Right renal pelvis (tissue), 4 donors: Measurements from ENCODE around the gene SMARCA1. TPM values are rescaled to one million over a fixed set of nuclear protein-coding genes. Genes with fewer than 3 reads are reported as not detected.

ENCODE experiments used
- DNase-seq, 4 donors: peaks; one replicate each; pipeline ENCODE4 v3.0.0-alpha.2; 2013; ENCODE audit warnings: low read depth in 4 of 4, low spot score in 3 of 4, missing footprints in 1 of 4
- polyA plus RNA-seq, 4 donors: library from polyadenylated mRNA; unstranded; fragments of 120-200 nt; gene quantifications; one replicate each; pipeline ENCODE4 v1.2.1, GENCODE V29; 2013; ENCODE audit not compliant: insufficient read length in 4 of 4

The SMARCA1 gene
- polyA plus RNA-seq, 4 donors, result 108 to 132 (median 127) TPM

DNA sequence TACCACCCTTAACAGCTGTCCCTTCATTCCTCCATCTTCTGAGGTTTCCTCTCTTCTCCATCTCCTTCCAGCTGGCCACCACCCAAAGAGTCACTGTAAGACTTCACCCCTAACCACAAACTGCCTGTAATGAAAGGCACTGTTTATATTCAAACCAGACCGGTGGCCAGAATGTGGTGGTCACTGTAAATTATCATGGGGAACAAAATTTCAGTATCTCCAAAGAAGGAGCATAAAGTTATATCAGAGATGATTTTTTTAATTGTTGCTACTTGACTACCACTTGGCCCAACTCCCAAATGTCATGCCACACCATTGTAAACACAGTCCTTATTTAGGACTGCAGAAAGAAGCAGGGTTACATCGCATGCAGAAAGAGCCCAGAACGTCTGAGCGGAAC, 44.8 kb downstream of the SMARCA1 start:
- DNase-seq, result no peak

DNA sequence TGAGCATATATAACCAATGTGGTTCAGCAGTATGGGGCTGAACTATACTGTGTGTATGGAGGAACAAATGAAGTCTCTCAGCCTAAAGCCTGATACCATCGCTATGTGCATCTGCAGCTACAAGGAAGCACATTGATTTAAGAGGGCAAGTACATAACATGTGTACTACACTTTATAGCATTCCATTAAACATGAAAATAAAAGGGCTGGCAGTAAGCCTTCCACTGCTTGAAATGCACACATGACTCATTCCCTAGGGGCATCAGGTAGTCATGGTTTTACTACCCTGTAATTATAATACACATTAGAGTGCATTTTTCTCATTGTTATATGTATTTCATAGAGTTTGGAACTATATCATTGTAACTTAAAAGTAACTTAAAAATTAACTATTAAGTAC, 51.2 kb downstream of the SMARCA1 start:
- DNase-seq, result no peak

DNA sequence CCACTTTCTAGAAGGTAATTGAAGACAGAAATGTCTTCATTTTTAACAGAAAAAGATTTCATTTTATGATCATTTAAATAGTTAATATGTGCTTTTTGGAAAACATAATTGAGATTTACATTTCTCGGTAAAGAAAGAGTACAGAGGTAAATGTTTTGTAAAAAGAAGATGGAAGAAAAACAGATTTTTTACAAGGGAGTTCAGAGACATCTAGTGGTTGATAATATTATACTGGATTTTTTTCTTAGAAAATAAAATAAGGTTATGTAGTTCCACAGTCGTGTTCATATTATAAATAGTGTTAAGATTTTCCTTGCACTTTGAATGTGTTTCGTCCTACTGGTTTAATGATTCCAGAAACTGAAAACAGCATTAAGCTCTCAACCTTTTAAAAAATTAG, 60.6 kb downstream of the SMARCA1 start:
- no peak for DNase-seq

DNA sequence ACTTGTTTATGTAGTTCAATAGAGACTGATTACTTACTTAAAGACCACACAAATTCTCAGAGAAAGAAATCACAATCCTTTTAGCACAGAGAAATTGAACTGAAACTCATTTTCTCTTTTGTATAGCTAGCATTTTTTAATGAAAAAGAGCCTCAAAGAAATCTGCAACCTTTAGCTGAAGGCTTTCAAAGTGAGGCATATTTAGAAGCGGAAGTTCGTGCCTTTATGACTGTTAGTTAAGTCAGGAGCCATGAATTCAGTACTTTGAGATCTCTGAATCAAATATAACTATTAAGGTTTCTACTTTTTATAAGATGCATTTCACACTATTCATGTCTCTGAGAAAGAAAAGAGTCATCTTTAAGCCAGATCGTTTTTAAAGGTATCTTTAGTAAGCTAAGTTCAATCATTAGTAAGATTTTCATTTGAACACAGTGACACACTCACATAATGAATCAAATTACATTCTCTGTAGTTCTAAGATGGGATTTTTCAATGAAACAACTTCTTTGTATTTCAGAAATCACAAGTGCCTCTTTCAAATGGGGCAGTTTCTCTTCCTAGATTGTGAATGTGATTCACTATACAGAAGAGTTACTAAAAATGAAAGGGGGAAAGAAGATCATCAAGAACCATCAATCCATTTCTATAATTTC, 61.4 kb downstream of the SMARCA1 start:
- DNase-seq, result no peak

DNA sequence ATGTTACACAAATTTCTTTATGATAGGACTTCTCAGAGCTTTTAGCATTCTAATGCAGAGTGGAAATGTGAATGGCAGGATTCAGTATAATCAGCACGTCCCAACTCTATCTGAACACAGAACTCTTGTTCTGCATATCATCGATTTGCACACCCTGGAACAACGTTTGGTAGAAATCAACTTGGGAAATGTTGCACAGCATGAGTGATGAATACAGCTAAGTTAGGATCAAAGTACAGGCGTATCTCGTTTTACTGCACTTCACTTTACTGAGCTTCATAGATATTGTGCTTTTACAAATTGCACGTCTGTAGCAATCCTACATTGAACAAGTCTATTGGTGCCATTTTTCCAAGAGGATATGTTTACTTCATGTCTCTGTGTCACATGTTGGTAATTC, 70.8 kb downstream of the SMARCA1 start:
- DNase-seq, result no peak

DNA sequence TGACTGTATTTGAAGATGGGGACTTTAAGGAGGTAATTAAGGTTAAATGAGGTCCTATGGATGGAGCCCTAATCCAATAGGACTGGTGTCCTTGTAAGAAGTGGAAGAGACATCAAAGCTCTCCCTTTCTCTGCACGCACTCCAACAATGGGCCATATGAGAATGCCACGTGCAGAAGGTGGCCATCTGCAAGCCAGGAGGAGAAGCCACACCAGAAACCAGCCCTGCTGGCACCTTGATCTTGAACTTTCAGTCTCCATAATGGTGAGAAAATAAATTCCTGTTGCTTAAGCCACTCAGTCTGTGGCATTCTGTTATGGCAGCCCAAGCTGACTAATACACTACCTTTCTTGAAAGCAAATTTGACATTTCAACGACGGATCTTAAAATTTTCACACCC, 73.2 kb downstream of the SMARCA1 start:
- no peak for DNase-seq

DNA sequence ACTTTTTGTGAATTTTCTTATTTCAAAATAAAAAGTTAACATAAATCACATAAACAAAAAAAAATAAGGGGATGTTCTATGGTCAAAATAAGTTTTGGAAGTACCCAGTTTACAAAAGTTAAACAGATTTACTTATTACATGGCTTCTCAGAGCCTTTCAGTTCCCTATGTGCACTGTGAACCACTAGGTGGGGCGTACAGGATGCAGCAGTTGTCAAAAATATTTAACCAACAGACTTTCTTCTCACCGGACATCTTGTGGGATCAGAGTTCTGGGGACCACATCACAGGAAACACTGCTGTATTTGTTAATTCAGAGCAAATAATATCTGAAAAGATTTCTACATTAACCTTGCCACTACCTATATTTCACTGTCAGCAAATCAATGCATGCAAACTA, 74.1 kb downstream of the SMARCA1 start:
- no peak for DNase-seq

DNA sequence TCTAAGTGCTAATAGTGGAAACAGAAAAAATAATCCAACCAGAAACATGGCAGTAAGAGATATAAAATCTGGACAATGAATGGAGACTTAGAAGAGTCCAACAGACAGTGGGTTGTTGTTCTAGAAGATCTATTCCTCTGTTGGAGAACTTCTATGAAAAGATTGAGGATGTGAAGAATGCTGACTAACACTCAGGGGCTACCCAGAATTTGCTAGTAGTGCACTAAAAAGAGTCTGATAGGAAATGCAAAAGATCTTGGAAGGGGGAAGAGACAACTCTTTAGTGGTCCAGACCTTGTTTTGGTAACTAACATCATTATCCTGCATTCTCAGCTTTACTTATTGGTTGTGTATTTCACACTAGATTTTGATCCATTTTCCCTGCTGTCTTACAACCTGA, 77.9 kb downstream of the SMARCA1 start:
- no peak for DNase-seq

DNA sequence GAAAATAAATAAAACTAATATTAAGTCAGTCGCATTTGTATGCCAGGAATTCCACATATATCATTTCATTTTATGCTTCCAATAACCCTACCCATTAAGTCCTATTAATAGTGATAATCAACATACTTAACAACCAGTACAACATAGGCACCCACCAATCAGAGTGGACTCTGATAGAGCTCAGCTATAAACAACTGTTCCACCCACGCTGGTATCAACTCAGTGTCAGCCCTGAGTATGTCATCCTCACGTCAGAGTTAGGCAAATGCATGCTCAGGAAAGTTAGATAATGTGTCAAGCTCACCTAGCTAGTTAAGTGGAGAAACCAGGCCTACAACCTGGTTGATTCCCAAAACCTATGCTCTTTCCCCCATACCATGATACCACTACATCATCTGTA, 89.3 kb downstream of the SMARCA1 start:
- DNase-seq, result no peak

DNA sequence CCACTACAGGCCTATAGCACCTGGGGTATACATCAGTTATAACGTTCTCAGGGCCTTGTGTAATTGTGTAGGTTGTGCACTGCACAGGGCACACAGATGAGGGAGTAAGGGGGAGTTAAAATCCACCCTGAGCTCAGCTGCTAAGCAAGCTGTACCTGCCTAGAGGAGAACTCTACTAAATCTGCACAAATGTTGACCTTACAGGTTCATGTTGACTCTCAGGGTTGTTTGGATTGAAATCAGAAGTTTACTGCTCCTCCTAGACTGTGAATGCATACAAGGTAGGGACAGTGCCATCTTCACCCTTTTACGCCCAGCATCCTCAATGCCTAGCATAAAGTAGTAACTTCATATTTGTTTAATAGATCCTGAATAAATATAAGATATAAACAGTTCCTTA, 89.8 kb downstream of the SMARCA1 start:
- DNase-seq, result no peak

DNA sequence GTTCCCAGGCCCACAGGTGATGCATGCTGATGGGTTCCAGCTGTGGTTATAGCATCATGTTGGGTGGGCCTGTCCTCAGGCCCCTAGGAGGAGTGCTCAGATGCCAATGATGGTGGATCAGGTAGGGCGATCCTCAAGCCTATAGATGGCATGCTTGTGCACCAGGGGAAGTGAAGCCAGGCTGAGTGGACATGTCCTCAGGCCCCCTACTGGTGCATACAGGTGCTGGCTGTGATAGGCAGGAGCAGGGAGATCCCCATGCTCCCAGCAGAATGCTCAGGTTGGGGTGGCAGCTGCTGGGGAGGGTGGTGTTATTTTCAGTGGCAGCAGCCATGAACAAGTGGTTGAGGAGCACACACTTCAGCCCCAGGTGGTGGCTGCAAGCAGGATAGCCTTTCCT, 96.0 kb downstream of the SMARCA1 start:
- DNase-seq, result no peak

DNA sequence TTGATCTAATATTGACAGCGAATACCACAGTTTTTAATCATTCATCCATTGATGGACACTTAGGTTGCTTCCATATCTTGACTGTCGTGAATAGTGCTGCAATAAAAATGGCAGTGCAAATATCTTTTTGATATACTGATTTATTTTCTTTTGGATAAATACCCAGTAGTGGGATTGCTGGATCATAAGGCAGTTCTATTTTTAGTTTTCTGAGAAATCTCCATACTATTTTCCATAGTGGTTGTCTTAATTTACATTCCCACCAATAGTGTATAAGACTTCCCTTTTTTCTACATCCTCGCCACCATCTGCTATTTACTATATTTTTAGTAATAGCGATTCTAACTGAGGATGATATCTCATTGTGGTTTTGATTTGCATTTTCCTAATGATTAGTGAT, 100.1 kb downstream of the SMARCA1 start:
- DNase-seq, result no peak

DNA sequence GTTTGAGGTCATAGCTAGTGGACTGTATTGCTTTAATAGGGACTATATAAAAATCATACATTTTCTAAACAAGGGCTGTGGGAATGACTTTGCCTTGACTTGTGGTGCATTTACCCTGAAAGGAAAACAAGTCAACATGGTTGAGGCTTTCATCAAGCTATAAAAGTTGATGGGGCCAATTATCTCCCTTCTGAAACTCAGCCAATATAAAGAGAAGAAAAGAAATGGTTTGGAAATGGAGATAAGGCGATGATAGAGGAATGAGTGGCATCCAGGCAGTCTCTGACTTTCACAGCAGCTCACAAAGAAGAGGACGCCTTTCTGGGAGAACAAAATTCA, 118.7 kb downstream of the SMARCA1 start:
- DNase-seq, result no peak

DNA sequence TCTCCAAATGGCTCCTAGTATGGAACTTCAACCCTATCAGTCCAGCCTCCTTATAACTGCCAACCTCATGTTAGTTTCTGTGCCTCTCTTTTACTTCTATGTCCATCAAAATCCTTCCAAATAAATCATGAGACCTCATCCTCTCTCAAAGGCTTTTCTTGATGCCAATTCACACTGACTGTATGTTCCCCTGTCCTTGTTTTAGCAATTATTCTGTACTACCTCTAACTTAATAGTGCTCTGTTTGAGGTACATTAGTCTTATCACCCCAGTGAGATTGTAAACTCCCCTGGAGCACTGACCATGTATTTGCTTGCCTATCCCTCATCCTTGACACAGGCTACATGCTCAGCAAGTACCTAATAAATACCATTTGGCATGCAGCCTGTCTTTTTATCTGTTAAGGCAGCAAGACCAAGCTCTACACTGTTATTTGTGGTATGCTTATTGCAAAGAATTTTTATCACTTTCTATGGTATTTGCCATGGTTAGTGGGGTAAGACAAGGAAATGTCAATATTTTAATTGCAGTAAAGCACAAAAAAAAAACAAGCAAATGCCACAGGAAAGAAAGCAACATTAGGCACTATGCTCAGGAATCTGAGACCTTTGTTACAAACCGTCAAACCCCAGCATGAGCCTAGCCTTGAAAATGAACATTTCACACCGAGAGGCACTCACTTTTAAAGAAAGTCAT, 119.2 kb downstream of the SMARCA1 start:
- DNase-seq, result no peak

Other genes with a start within 250 kb of the SMARCA1 start
- 10 to 100 TPM; 27.3 to 32.1 (median 31.5) TPM for gene OCRL, start 16.8 kb upstream of the SMARCA1 start, polyA plus RNA-seq
- 1 to 10 TPM; 5.7 to 8.5 (median 6.7) TPM for gene APLN, start 131.5 kb upstream of the SMARCA1 start, polyA plus RNA-seq
- 100 to 1,000 TPM in 1 of 4 donors, 10 to 100 TPM in 3; 45.1 to 107 (median 56.7) TPM for gene XPNPEP2, start 215.5 kb upstream of the SMARCA1 start, polyA plus RNA-seq